Naive thymus-derived CD4-positive, alpha-beta T cell (primary cell): ENCODE measurements around the gene MXD1. TPM values are rescaled to one million over a fixed set of nuclear protein-coding genes. Genes with fewer than 3 reads are reported as not detected.

Experiments
- ATAC-seq: fragments of 150-1000 bp; cut with Tn5 transposase; 2 replicates; pipeline ENCODE4 v1.10.0; 2021; ENCODE audit warnings: mild to moderate bottlenecking, moderate library complexity
- CTCF ChIA-PET: fragments of 350-600 bp; sonication (Branson Sonifier 250); formaldehyde crosslinking; loops from one replicate; lab custom pipeline; 2021; ENCODE audit warnings: antibody characterized with exemption; lab: Charles Lee
- POLR2A ChIA-PET: fragments of 350-600 bp; sonication (Branson Sonifier 250); formaldehyde crosslinking; loops from one replicate; lab custom pipeline; 2021; ENCODE audit warnings: antibody characterized with exemption, inconsistent platforms; lab: Charles Lee
- DNase-seq, 9 donors: peaks; one replicate each; pipeline versions ENCODE4 v3.0.0 to v3.0.0-alpha.2; 2020 to 2022; ENCODE audit warnings: mixed read lengths in 1 of 9
- H3K27ac ChIP-seq: one replicate; pipeline ENCODE4 v1.7.0; 2013; ENCODE audit warnings: mild to moderate bottlenecking, low read depth, low read length, moderate library complexity
- H3K27me3 ChIP-seq, 2 donors: one replicate each; pipeline ENCODE4 v1.7.0; 2013; ENCODE audit warnings: low read length in 2 of 2, mild to moderate bottlenecking in 2 of 2, moderate library complexity in 2 of 2; ENCODE audit not compliant: control insufficient read depth in 2 of 2, insufficient read depth in 2 of 2
- H3K36me3 ChIP-seq, 3 experiments: 1 replicate in 2 of 3; 2 replicates in 1 of 3; pipeline ENCODE4 v1.7.0; 2013; ENCODE audit warnings: low read length in 3 of 3, mild to moderate bottlenecking in 3 of 3, moderate library complexity in 1 of 3; ENCODE audit not compliant: insufficient read depth in 3 of 3, control insufficient read depth in 2 of 3
- H3K4me1 ChIP-seq, 2 donors: one replicate each; pipeline ENCODE4 v1.7.0; 2013; ENCODE audit warnings: low read length in 2 of 2, mild to moderate bottlenecking in 2 of 2, moderate library complexity in 1 of 2; ENCODE audit not compliant: control insufficient read depth in 2 of 2, insufficient read depth in 2 of 2
- H3K4me3 ChIP-seq: 2 replicates; pipeline ENCODE4 v1.7.0; 2013; ENCODE audit warnings: mild to moderate bottlenecking, low read length
- H3K9me3 ChIP-seq, 3 experiments: 1 replicate in 2 of 3; 2 replicates in 1 of 3; pipeline ENCODE4 v1.7.0; 2013; ENCODE audit warnings: low read length in 3 of 3; ENCODE audit not compliant: control insufficient read depth in 2 of 3
- H3K27ac Mint-ChIP-seq, 9 donors: one replicate each; pipeline ENCODE4 v1.8.0; 2020 to 2022; ENCODE audit warnings: mixed read lengths in 9 of 9, mild to moderate bottlenecking in 8 of 9, moderate library complexity in 5 of 9, inconsistent platforms in 2 of 9
- H3K27me3 Mint-ChIP-seq, 5 donors: one replicate each; pipeline ENCODE4 v1.8.0; 2021 to 2022; ENCODE audit warnings: mixed read lengths in 5 of 5, mild to moderate bottlenecking in 1 of 5
- H3K36me3 Mint-ChIP-seq, 5 donors: one replicate each; pipeline ENCODE4 v1.8.0; 2020 to 2022; ENCODE audit warnings: mixed read lengths in 5 of 5, mild to moderate bottlenecking in 3 of 5, inconsistent platforms in 1 of 5
- H3K4me1 Mint-ChIP-seq, 7 donors: one replicate each; pipeline ENCODE4 v1.8.0; 2020 to 2022; ENCODE audit warnings: mixed read lengths in 7 of 7, mild to moderate bottlenecking in 3 of 7, inconsistent platforms in 1 of 7
- H3K4me3 Mint-ChIP-seq, 10 donors: one replicate each; pipeline ENCODE4 v1.8.0; 2020 to 2022; ENCODE audit warnings: mild to moderate bottlenecking in 10 of 10, mixed read lengths in 10 of 10, moderate library complexity in 6 of 10, inconsistent platforms in 2 of 10
- H3K9me3 Mint-ChIP-seq, 11 donors: one replicate each; pipeline ENCODE4 v1.8.0; 2020 to 2022; ENCODE audit warnings: mixed read lengths in 11 of 11, mild to moderate bottlenecking in 4 of 11, inconsistent platforms in 1 of 11, moderate library complexity in 1 of 11
- intact Hi-C, 2 donors: fragments of 100-400 bp; cut with micrococcal nuclease; formaldehyde crosslinking; loops; one replicate each; pipeline ENCODE4 v1.15.1; 2023
- polyA plus RNA-seq, 2 donors: library from polyadenylated mRNA; unstranded; fragments of 300-500 nt; fragmentation: Illumina TruSeq; gene quantifications; one replicate each; pipeline ENCODE4 v1.2.3, GENCODE V29; 2021
- total RNA-seq, 6 experiments: library from RNA in 5 of 6; stranded (reverse) in 5 of 6; gene quantifications; 1 replicate in 5 of 6; 2 replicates in 1 of 6; pipeline ENCODE4 v1.2.3 and lab custom pipeline; 2021 to 2026

The MXD1 gene
- total and polyA plus RNA-seq, 7 experiments from 2014 or later, result 7.0 to 112 (median 16.1) TPM

GRCh38 chr2:69934614-69934908 is 19.7 kb downstream of the MXD1 start:
- no peaks in the 10 kb centered on the region for H3K27me3 ChIP-seq
- intact Hi-C loops, result no loop called here
- H3K27ac ChIP-seq, result no peak overlapping the region
- no peaks in the 10 kb centered on the region for H3K9me3 Mint-ChIP-seq
- H3K36me3 ChIP-seq, result peaks cover under 1 to 51% (median 30%) of the 10 kb centered on the region in 3 experiments
- ATAC-seq, result no peak
- no peaks in the 10 kb centered on the region for H3K27me3 Mint-ChIP-seq
- peaks cover 32 to 62% (median 37%) of the 10 kb centered on the region in 5 donors for H3K36me3 Mint-ChIP-seq
- POLR2A ChIA-PET, result interaction anchor here (1.1 to 2.0 kb wide), 3 partner anchors 8 to 153 kb away, joined by 3 to 4 read pairs (median 4); partner anchors contain the start of gene PCBP1
- H3K4me1 ChIP-seq, result peaks cover 0 to 9% of the 10 kb centered on the region in 2 donors
- no peaks in the 10 kb centered on the region for H3K9me3 ChIP-seq
- CTCF ChIA-PET, result interaction anchor here (0.8 kb wide), 2 partner anchors 129 to 137 kb away, joined by 3 read pairs; no protein-coding TSS in a partner anchor
- H3K4me3 ChIP-seq, result no peak overlapping the region
- peak overlapping the region in 5 of 9 donors; percentile 3 to 66 (median 29) for H3K27ac Mint-ChIP-seq
- no peak for DNase-seq
- no peak overlapping the region for H3K4me3 Mint-ChIP-seq
- H3K4me1 Mint-ChIP-seq, result peaks cover 22 to 40% (median 38%) of the 10 kb centered on the region in 7 donors

GRCh38 chr2:69935011-69935410 is 20.1 kb downstream of the MXD1 start:
- H3K27ac Mint-ChIP-seq, result no peak overlapping the region

GRCh38 chr2:69936906-69937305 is 22.0 kb downstream of the MXD1 start:
- Mint-ChIP-seq H3K27me3 (no peaks in the 10 kb centered on the region), H3K9me3 (no peaks in the 10 kb centered on the region), H3K4me1 (peaks cover 13 to 26% (median 17%) of the 10 kb centered on the region in 7 donors), H3K36me3 (peaks cover 32 to 60% (median 45%) of the 10 kb centered on the region in 5 donors), H3K4me3 (no peak overlapping the region), H3K27ac (peak overlapping the region in 2 of 9 donors; percentile 49 to 66)
- Histone ChIP-seq H3K27ac (no peak overlapping the region), H3K27me3 (no peaks in the 10 kb centered on the region), H3K4me3 (no peak overlapping the region), H3K4me1 (peaks cover 0 to 4% of the 10 kb centered on the region in 2 donors), H3K36me3 (peaks cover 12 to 71% (median 30%) of the 10 kb centered on the region in 3 experiments), H3K9me3 (no peaks in the 10 kb centered on the region)
- intact Hi-C loops, result no loop called here
- ChIA-PET POLR2A (no interaction called here), CTCF (no interaction called here)
- ATAC-seq, result no peak
- no peak for DNase-seq

More at GRCh38 chr2:69935011-69935410, 20.1 kb downstream of the MXD1 start:
- no peak for ATAC-seq
- Mint-ChIP-seq H3K9me3 (no peaks in the 10 kb centered on the region), H3K4me3 (no peak overlapping the region), H3K4me1 (peaks cover 22 to 40% (median 33%) of the 10 kb centered on the region in 7 donors), H3K27me3 (no peaks in the 10 kb centered on the region), H3K36me3 (peaks cover 32 to 60% (median 37%) of the 10 kb centered on the region in 5 donors)
- intact Hi-C loops, result no loop called here
- POLR2A ChIA-PET, result no interaction called here
- no peaks in the 10 kb centered on the region for H3K9me3 ChIP-seq
- no peaks in the 10 kb centered on the region for H3K27me3 ChIP-seq
- H3K4me3 ChIP-seq, result no peak overlapping the region
- H3K27ac ChIP-seq, result no peak overlapping the region
- peaks cover 0 to 9% of the 10 kb centered on the region in 2 donors for H3K4me1 ChIP-seq
- DNase-seq, result no peak
- CTCF ChIA-PET, result no interaction called here
- peaks cover 5 to 55% (median 30%) of the 10 kb centered on the region in 3 experiments for H3K36me3 ChIP-seq

- peaks cover 32 to 64% (median 45%) of the 10 kb centered on the region in 5 donors for H3K36me3 Mint-ChIP-seq
- no peaks in the 10 kb centered on the region for H3K9me3 Mint-ChIP-seq
These were observed 23.1 kb downstream of the MXD1 start for GRCh38 chr2:69937968-69938367.

GRCh38 chr2:69939722-69940121 is 24.8 kb downstream of the MXD1 start:
- Mint-ChIP-seq H3K9me3 (no peaks in the 10 kb centered on the region), H3K4me1 (peaks cover 3 to 20% (median 6%) of the 10 kb centered on the region in 7 donors), H3K36me3 (peaks cover 32 to 72% (median 50%) of the 10 kb centered on the region in 5 donors), H3K27me3 (no peaks in the 10 kb centered on the region), H3K4me3 (no peak overlapping the region), H3K27ac (peak overlapping the region in 4 of 9 donors; percentile 28 to 52 (median 44))
- H3K27me3 ChIP-seq, result no peaks in the 10 kb centered on the region
- H3K4me1 ChIP-seq, result no peaks in the 10 kb centered on the region
- POLR2A ChIA-PET, result interaction anchor here (0.7 to 0.8 kb wide), 2 partner anchors 10 to 22 kb away, joined by 3 to 4 read pairs; no protein-coding TSS in a partner anchor
- no peaks in the 10 kb centered on the region for H3K9me3 ChIP-seq
- peaks cover 12 to 76% (median 30%) of the 10 kb centered on the region in 3 experiments for H3K36me3 ChIP-seq
- H3K27ac ChIP-seq, result no peak overlapping the region
- intact Hi-C loops, result no loop called here
- H3K4me3 ChIP-seq, result no peak overlapping the region
- CTCF ChIA-PET, result no interaction called here
- ATAC-seq, result no peak
- no peak for DNase-seq

More at GRCh38 chr2:69937968-69938367, 23.1 kb downstream of the MXD1 start:
- ATAC-seq (no peak), DNase-seq (no peak)
- Histone ChIP-seq H3K27me3 (no peaks in the 10 kb centered on the region), H3K36me3 (peaks cover 12 to 76% (median 30%) of the 10 kb centered on the region in 3 experiments), H3K4me3 (no peak overlapping the region), H3K9me3 (no peaks in the 10 kb centered on the region), H3K4me1 (no peaks in the 10 kb centered on the region), H3K27ac (no peak overlapping the region)
- CTCF ChIA-PET, result interaction anchor here (0.6 kb wide), 1 partner anchor 775 kb away, joined by 3 read pairs; no protein-coding TSS in a partner anchor
- H3K4me1 Mint-ChIP-seq, result peaks cover 9 to 20% (median 12%) of the 10 kb centered on the region in 7 donors
- H3K27ac Mint-ChIP-seq, result peak overlapping the region in 3 of 9 donors; percentile 60 to 90 (median 65)
- intact Hi-C loops, result no loop called here
- no peaks in the 10 kb centered on the region for H3K27me3 Mint-ChIP-seq
- H3K4me3 Mint-ChIP-seq, result no peak overlapping the region
- POLR2A ChIA-PET, result no interaction called here

- no peaks in the 10 kb centered on the region for H3K9me3 Mint-ChIP-seq
- DNase-seq, result no peak
- H3K27me3 ChIP-seq, result no peaks in the 10 kb centered on the region
- H3K27me3 Mint-ChIP-seq, result no peaks in the 10 kb centered on the region
- H3K27ac Mint-ChIP-seq, result peak overlapping the region in 3 of 9 donors; percentile 51 to 60 (median 57)
- no peak overlapping the region for H3K4me3 Mint-ChIP-seq
- peaks cover 28 to 67% (median 46%) of the 10 kb centered on the region in 5 donors for H3K36me3 Mint-ChIP-seq
- H3K4me3 ChIP-seq, result no peak overlapping the region
- H3K4me1 ChIP-seq, result peaks cover 0 to under 1% of the 10 kb centered on the region in 2 donors
- ChIA-PET POLR2A (interaction anchor here (0.5 kb wide), 1 partner anchor 301 kb away, joined by 4 read pairs; no protein-coding TSS in a partner anchor), CTCF (no interaction called here)
- H3K9me3 ChIP-seq, result no peaks in the 10 kb centered on the region
- intact Hi-C loops, result no loop called here
- ATAC-seq, result no peak
- H3K27ac ChIP-seq, result no peak overlapping the region
- H3K36me3 ChIP-seq, result peaks cover 12 to 69% (median 23%) of the 10 kb centered on the region in 3 experiments
- H3K4me1 Mint-ChIP-seq, result peaks cover 6 to 28% (median 15%) of the 10 kb centered on the region in 7 donors
These were observed 25.8 kb downstream of the MXD1 start for GRCh38 chr2:69940691-69941090.
